DND-41 (cell line): ENCODE measurements around the gene NR2F1-AS1.

Experiments
- CTCF ChIP-seq: IDR thresholded peaks from 2 replicates; pipeline ENCODE4 v1.5.1; 2012; ENCODE audit warnings: borderline replicate concordance, low read length, moderate library complexity, mild to moderate bottlenecking; ENCODE audit not compliant: poor library complexity, severe bottlenecking; ENCODE audit errors: extremely low read depth
- EZH2 ChIP-seq: IDR thresholded peaks from 3 replicates; pipeline ENCODE4 v1.6.1; 2012; ENCODE audit warnings: borderline replicate concordance, low read depth, mild to moderate bottlenecking, moderate library complexity, low read length, inconsistent platforms; ENCODE audit not compliant: severe bottlenecking

- no peak for TF ChIP-seq CTCF
- TF ChIP-seq EZH2 = no peak
These were observed 165.2 kb downstream of the NR2F1-AS1 start for GRCh38 chr5:93415819-93416218.
